Activated effector memory CD4-positive, alpha-beta T cell treated with anti-CD3 and anti-CD28 coated beads, Interleukin-2, amount 50 U/mL, for 16 hours (primary cell): ENCODE measurements around the gene CABCOCO1.

Experiments
- DNase-seq: peaks from one replicate; pipeline ENCODE4 v3.0.0-alpha.2; 2020

CABCOCO1 gene

DNA sequence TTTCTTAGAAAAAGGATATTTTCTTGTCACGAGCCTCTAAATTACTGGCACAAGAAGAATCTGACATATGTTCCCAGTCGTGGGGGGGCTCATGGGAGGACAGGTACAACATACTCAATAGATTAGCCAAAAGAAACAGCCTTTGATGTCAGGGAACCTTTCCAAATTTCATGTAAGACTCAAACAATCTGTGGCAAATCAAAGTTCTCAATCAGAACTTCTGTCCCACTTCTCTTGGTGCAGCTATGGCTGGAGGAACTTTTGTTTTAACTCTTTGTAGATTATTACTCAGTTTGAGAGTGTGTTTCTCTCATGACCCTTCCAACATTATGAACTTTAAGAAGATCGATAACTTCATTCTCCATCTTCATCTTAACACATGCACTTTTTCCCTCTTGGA is 124.4 kb downstream of the CABCOCO1 start:
- DNase-seq: no peak

DNA sequence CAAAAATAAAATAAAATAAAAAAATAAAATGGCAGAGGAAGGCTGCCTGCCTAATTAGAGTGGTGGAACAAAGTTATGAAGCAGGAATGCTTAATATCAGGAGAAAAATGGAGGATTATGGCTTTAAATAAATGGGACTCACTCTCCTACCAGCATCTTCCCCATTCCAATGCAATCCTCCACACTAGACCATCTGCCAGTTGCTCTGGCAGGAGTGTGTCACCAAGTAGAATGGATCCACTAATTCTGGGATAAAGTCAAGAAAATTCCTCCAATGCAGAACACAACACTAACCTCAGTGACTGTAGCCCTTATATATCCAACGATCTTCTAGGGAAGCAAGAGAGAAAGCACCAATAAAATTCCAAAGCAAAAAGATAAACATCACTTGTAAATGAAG is 126.3 kb downstream of the CABCOCO1 start:
- no peak for DNase-seq

DNA sequence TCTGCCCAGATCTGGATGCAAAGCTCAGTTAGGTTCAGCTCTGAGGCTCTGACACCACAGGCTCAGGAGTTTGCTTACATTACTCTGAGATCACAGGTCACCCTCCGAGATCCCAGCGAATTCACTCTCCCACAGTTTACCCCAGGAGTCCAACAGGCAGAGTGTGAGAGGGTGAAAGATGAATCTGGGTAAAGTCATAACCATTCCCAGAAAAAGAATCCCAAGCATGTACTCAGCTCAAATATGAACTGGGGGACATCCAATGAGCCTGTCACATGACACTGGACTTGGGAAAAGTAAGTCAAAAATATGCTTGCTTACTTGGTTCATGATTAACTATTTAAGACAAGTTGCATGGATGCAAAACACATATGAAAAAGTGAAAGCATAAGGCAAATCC is 128.5 kb downstream of the CABCOCO1 start:
- no peak for DNase-seq

DNA sequence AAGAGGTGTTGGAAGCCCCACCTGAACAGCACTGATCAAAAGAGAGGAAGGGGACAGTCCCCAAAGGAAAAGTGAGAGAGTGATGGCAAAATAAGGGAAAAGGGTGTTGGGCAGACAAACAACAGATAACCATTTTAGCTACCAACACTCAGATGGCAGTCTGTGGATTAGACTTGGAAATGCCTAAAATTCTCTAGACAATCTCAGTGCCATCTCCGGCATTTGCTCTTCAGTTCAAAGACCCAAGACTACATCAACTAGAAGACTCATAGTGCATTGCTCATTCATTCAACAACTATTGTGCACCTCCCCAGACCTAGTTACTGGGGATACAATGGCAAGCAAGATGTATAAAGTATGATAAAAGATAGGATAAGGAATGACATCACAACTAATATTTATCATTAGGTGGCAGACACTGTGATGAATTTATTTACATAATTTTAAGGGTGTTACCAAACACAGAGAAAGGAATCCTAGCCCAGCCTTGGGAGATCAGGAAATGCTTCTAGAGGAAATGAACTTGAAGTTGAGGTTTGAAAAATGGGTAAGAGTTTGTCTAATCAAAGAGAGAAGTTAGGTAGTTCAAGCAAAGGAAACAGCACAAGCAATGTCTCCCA is 129.5 kb downstream of the CABCOCO1 start:
- no peak for DNase-seq

DNA sequence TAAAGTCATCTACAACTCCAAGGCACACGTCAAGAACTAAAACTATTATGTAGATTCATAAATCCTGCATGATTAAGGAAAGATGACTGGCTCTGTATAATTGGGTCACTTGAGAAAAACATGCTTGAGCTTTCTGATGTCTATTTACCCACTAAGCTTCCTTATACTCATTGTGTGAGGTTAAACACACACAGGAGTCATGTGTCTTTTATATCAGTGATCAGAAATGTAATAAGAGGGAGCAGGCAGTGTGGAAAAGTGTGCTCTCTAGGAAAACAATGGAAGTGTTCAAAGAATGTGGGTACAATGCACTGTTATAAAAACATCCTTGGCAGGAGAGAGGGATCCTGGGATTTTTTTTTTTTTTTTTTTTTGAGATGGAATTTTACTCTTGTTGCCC is 130.2 kb downstream of the CABCOCO1 start:
- no peak for DNase-seq

DNA sequence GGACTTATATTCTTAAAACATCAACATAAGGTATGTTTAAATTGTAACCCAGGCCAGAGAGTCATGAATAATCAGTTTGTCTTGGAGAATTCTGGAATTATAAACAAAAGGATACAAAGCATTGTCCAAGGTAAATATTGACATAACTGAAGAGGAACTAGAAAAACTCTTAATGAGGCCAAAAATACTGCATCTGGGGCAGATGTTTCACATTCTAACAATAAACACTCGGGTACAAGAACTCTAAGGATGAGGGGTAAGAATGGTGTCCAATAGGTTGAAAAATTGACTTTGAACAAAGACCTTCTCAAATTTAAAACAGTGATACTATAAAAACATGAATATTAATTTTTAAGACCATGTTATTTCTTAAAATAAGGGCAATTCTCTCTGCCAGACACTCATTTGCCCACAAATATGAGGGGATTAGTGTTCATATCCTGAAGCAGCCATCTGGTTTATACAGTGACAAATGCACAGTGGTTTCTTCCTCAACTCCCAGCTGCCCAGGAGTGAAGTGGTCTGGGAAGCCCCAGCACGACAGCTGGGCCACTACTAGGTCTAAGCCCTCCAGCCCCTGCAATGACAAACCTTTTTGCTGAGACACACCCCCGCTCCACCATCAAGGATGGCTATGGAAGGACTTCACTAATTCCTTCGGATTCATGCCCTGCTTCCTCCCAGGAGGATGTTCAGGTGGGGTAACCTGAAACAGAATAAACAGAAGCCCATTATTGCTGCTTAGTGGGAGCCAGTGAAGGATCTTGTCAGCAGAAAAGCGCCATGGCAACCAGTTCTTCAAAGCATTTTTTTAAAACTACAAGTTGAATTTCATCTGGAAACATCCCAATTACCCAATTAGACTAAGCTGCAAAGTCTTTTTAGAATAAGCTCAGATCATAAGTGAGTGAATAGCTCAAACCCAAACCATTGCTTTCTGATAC is 131.3 kb downstream of the CABCOCO1 start:
- no peak for DNase-seq

DNA sequence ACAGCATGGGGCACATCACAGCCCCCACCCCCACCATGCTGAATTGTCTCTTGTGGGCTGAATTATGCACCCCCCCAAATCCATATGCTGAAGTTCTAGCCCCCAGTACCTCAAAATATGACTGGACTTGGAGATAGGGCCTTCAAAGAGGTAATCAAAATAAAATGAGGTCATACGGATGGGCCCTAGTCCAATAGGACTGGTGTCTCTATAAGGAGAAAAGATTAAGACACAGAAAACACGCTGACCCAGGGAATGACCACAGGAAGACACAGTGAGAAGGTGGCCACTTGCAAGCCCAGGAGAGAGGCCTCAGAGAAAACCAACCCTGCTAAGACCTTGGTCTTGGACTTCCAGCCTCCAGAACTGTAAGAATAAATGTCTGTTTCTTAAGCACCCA is 132.4 kb downstream of the CABCOCO1 start:
- DNase-seq: no peak

DNA sequence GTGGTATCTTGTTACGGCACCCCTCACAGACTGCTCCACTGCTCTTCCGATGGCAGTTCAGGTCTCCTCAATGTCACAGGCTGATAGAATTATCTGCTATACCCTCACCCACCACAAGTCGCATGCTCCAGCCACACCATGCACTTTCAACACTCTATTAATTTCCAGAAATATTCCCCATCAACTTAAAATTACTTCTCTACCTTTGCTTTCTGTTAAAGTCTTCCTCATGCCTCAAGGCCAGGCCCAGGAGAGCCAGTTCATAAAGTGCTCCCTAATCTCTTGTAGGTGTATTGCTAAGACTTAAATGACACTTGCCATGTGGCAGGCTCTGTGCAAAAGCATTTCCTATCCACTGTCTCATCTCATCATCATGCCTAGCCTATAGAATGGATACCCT is 132.8 kb downstream of the CABCOCO1 start:
- DNase-seq: no peak

DNA sequence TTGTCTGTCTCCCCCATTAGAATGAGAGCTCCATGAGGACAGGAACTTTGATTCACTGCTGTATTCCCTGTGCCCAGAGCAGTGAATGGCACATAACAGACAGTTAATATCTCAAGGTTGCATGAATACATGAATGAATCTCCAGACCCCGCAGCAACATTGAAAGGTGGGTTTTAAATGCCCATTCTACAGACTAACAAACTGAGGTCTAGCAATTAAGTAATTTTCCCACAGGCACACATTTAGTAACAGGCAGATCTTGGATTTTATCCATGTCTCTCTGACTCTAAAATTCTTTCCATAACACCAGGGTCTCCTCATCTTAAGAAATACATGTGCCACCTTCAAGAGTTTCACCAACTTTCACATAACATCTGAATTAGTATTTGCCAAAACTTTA is 134.1 kb downstream of the CABCOCO1 start:
- DNase-seq: no peak

DNA sequence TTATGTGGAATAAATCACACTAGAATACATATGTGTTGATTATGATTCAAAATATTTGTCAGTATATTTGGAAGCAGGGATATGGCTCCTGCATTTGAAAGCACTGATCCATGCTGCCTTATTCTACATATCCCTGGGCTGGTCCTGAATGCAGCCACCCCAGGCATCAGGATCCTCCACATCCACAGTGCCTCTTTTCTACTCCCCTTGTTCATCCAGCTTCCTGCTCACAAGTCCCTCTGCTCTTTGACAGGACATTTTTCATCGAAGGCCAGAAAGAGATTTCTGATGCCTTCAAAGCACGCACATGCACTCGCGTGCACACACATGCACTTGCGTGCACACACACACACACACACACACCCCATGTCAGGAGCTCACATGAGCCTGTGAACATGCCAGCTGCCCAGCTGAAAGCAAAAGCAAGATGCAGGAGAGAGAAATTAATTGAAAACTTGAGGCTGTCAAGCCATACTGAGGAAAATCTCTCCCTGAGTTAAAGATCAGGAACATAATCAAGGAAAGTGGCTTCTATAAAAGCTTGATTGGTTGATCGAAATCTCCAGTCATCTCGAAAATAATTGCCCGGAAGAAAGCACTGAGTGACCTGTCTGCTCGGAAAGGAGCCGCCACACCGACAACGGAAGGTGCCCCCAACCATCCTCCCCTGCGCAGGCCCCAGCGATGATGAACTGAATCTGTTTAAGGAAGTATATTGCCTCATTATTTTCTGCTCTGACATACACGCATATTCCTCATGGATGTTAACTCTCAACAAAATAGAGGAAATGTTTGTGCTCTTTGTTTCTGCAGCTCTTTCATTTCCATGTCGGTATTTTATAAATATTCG is 134.8 kb downstream of the CABCOCO1 start:
- no peak for DNase-seq

DNA sequence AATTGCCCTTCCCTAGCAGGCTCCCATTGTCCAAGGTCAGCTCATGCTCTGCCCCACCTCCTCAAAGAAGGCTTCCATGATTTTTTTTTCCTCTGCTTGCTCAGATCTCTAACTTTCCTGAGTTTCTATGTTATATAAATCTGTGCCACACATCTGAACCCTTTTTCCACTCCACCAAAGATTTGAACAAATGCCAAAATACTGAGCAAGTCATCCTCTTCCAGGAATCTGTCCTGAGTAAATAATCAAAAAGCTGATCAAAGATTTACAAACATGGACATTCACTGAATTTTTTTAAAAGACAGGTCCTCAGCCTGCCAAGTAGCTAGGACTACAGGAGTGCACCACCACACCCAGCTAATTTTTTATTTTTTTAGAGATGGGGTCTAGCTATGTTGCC is 136.0 kb downstream of the CABCOCO1 start:
- DNase-seq: no peak

DNA sequence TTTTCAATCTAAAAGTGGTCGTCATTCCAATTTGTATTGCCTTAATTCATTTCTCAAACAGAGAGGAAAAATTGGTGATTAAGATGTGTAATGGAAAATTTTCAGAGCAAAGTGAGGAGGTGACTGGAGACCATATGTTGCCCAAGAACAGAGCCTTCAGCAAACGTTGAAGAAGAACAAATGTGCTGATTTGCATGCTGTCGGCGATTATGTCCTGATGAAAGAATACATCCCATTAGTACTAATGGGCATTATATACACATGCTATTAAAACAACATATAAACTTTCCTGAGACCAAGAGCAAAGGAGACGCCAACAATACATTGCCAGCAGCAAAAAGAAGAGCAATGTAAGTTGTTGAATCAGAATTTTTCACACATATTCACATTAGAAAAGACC is 138.8 kb downstream of the CABCOCO1 start:
- no peak for DNase-seq

DNA sequence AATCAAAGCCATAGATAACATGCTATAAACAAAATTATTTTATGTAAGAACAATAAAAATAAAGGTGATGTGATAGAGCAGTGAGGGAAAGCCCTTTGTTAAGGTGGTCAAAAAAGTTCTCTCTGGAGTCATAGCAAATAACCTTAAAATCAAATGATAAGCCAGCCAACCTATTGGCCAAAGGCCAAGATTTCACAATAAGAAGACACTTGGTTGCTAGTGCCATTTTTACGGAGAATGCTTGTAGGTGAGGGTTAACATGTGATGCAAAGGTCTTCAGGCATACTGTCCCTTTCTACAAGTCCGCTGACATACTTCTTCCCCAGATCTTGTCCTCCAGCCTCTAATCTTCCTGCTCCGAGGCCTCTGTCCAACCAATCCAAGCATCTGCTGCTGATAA is 140.5 kb downstream of the CABCOCO1 start:
- no peak for DNase-seq

DNA sequence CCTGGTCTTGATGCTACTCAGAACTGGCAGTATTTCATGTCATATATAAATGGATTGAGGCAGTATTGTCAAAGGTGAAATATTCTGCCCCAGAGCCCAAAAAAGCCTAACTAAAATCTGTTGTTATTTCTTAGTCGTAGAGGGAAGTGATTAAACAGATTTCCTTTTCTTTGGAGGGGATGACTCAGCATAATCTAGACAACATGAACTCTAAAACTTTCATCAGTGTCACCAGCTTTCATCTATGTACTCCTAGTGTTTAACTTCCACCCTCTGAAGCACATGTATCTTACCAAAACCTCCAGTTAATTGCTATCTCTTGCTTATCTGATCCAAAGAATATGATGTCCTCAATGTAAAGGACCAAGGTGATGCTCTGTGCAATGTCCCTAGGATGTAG is 141.7 kb downstream of the CABCOCO1 start:
- DNase-seq: no peak

DNA sequence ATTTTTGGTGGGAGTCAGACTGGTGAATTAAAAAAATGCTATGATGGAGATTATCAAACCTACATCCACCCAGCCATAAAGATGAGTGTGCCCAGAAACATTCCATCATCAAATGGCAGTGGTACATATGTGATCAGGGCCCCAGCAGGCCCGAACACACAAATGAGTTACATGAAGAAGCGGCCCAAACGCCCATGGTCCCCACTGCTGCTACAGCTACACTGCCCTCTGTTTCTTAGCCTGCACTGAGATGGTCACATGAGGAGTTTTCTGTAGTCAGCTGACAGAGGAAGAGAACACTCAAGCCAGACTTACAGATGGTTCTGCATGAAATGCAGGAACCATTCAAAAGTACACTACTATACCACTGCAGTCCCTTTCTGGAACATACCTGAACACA is 142.4 kb downstream of the CABCOCO1 start:
- DNase-seq: no peak

DNA sequence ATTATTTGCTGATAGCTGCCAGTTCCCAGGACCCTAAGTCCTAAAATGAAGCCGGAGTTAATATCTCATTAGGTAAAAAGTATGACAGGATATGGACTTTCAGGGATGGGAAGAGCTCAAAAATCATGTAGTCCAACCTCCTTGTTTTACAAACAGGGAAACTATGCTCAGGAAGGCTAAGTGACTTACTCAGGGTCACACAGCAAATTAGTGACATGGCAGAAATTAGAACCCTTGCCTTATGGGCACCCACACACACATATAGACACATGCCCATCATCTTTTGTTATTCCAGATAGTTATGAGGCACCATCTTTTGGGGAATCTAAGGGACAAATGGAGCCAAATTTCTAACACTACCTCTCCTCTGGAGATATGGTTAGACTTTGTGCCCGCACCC is 147.5 kb downstream of the CABCOCO1 start:
- no peak for DNase-seq

DNA sequence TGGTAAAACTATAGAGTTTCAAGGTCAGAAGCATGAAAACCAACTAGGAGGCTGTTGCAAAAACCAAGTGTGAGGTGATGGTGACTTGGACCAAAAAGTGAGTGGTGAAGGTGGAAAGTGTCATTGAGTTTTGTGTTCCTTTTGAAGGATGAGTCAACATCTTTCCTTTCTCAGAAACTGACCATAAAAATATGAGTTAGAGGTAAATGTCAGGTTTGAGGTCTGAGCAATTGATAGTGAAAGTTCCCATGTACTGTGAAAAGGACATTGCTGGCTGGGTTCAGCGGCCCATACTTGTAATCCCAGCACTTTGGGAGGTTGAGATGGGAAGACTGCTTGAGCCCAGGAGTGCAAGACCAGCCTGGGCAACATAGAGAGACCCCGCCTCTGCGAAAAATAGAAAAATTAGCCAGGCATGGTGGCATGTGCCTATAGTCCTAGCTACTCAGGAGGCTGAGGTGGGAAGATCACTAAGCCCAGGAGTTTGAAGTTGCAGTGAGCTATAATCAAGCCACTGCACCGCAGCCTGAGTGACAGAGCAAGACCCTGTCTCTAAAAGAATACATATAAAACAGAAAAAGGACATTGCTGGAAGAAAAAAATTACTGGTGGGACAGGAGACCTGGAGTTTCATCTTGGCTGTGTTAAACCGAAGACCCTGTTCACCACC is 149.5 kb downstream of the CABCOCO1 start:
- DNase-seq: no peak

DNA sequence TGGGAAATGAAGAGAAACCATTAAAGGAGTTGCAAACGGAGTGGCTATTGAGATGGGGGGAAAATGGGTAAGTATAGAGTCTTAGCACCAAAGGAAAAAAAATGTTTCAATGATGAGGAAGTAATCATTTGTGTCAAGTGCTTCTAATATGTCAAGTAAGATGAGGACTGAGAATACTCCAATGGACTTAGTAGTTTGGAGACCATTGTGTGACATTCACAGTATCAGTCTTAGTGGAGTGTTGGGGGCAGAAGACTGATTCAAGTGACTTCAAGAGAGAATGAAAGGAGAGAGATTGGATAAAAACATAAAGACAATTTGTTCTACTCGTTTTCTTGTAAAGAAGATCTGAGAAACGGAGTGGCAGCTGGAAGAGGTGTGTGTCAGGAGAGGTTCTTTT is 150.2 kb downstream of the CABCOCO1 start:
- no peak for DNase-seq

DNA sequence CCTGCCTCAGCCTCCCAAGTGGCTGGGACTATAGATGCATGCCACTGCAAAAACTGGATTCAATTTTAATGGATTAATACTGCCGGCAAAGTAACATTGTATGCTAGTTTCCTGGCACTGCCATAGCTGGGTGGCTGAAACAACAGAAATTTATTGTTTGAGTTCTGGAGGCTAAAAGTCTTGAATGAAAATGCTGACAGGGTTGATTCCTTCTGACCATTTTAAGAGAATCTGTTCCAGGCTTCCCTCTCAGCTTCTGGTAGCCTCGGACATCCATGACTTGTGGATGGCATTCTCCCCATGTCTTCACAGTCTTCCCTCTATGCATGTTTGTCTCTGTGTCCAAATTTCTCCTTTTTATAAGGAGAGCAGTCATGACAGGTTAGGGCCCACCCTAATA is 151.4 kb downstream of the CABCOCO1 start:
- DNase-seq: no peak

DNA sequence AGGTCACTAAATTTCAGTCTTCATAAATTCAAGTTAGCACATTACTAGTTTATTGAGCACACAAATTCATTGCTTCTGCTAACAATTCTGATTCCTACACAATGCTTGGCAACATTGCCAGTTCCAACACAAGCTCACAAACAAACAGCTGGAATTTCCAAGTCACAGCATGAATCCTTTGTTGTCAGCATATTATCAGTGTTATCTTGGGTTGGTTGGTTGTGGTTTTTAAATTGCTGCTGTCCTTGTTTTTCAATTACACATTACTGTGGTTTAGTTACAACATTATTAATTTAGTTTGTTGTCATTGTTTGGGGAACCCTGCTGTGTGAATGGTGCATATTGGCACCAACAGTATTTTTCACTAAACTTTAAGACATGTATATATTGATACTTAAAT is 152.8 kb downstream of the CABCOCO1 start:
- DNase-seq: no peak
